IMR-90 (cell line): ENCODE data around the gene ST3GAL4. TPM values are rescaled to one million over a fixed set of nuclear protein-coding genes. Genes with fewer than 3 reads are reported as not detected.
A peak's percentile ranks its signal among the peaks of the same experiment; 100 is the strongest.

Source experiments
- ATAC-seq: fragments of 200-7000 bp; cut with Tn5 transposase; 2 replicates; pipeline ENCODE4 v1.9.1; 2020; ENCODE audit warnings: low read depth, mild to moderate bottlenecking, moderate library complexity
- BruUV-seq: library from RNA; stranded (reverse); fragments of 400-500 nt; replicated peaks from 2 replicates; lab custom pipeline; 2021; lab: Mats Ljungman, UMichigan
- CTCF ChIA-PET: fragments of 300-600 bp; formaldehyde crosslinking; extraction: SDS; loops from one replicate; lab custom pipeline; 2021; ENCODE audit warnings: antibody characterized with exemption; lab: Yijun Ruan, JAX
- POLR2A ChIA-PET: fragments of 300-600 bp; sonication (Branson Sonifier 250); formaldehyde crosslinking; loops from one replicate; lab custom pipeline; 2022; ENCODE audit warnings: antibody characterized with exemption; ENCODE audit not compliant: unreplicated experiment; lab: Charles Lee
- DNase-seq: peaks from one replicate; pipeline ENCODE4 v3.0.0; 2013
- H2AFZ ChIP-seq: replicated peaks from 2 replicates; pipeline ENCODE3; 2013; ENCODE audit warnings: low read length, mild to moderate bottlenecking; ENCODE audit not compliant: poor library complexity
- H2AK5ac ChIP-seq: 2 replicates; pipeline ENCODE4 v1.6.1; 2013; ENCODE audit warnings: low read depth, low read length, inconsistent platforms
- H2AK9ac ChIP-seq: replicated peaks from 2 replicates; pipeline ENCODE3; 2013; ENCODE audit warnings: mild to moderate bottlenecking, low read depth, low read length, moderate library complexity; ENCODE audit not compliant: poor library complexity
- H2BK120ac ChIP-seq: 2 replicates; pipeline ENCODE4 v1.6.1; 2013; ENCODE audit warnings: low read depth, low read length, inconsistent platforms
- H2BK15ac ChIP-seq: 3 replicates; pipeline ENCODE4 v1.6.1; 2013; ENCODE audit warnings: low read depth, low read length, inconsistent platforms
- H2BK20ac ChIP-seq: 2 replicates; pipeline ENCODE4 v1.6.1; 2013; ENCODE audit warnings: low read depth, mild to moderate bottlenecking, inconsistent platforms, low read length, moderate library complexity
- H2BK5ac ChIP-seq: 2 replicates; pipeline ENCODE4 v1.6.1; 2013; ENCODE audit warnings: mild to moderate bottlenecking, low read depth, low read length, inconsistent platforms; ENCODE audit not compliant: poor library complexity, severe bottlenecking
- H3K14ac ChIP-seq: replicated peaks from 2 replicates; pipeline ENCODE4 v1.6.1; 2013; ENCODE audit warnings: low read depth, low read length, inconsistent platforms
- H3K18ac ChIP-seq: 2 replicates; pipeline ENCODE4 v1.6.1; 2013; ENCODE audit warnings: low read depth, low read length, control low read depth
- H3K23ac ChIP-seq: 2 replicates; pipeline ENCODE4 v1.6.1; 2013; ENCODE audit warnings: low read depth, low read length, inconsistent platforms
- H3K27ac ChIP-seq: 2 replicates; pipeline ENCODE4 v1.5.1; 2013; ENCODE audit warnings: mild to moderate bottlenecking, control low read depth, low read length; ENCODE audit not compliant: insufficient read depth
- H3K27me3 ChIP-seq: 2 replicates; pipeline ENCODE4 v1.6.1; 2013; ENCODE audit warnings: low read length; ENCODE audit not compliant: control insufficient read depth, insufficient read depth
- H3K36me3 ChIP-seq: 2 replicates; pipeline ENCODE4 v1.6.1; 2013; ENCODE audit warnings: low read length, mixed read lengths; ENCODE audit not compliant: control insufficient read depth, insufficient read depth
- H3K4ac ChIP-seq: 2 replicates; pipeline ENCODE4 v1.6.1; 2013; ENCODE audit warnings: low read depth, low read length, inconsistent platforms
- H3K4me1 ChIP-seq: 2 replicates; pipeline ENCODE4 v1.6.1; 2013; ENCODE audit warnings: low read length, mixed read lengths; ENCODE audit not compliant: control insufficient read depth, insufficient read depth
- H3K4me2 ChIP-seq: 2 replicates; pipeline ENCODE4 v1.6.1; 2013; ENCODE audit warnings: low read depth, mild to moderate bottlenecking, control low read depth, low read length, moderate library complexity
- H3K4me3 ChIP-seq: 2 replicates; pipeline ENCODE4 v1.5.1; 2013; ENCODE audit warnings: low read depth, mild to moderate bottlenecking, control low read depth, low read length, moderate library complexity; ENCODE audit not compliant: insufficient read depth
- H3K56ac ChIP-seq: 2 replicates; pipeline ENCODE4 v1.6.1; 2013; ENCODE audit warnings: low read length, inconsistent platforms; ENCODE audit not compliant: insufficient read depth; ENCODE audit errors: extremely low read depth
- H3K79me1 ChIP-seq, 2 experiments: 2 replicates each; pipeline ENCODE4 v1.6.1; 2013; ENCODE audit warnings: low read length in 2 of 2, inconsistent platforms in 1 of 2, low read depth in 1 of 2
- H3K9ac ChIP-seq: 2 replicates; pipeline ENCODE4 v1.6.1; 2013; ENCODE audit warnings: low read depth, low read length, control low read depth
- H3K9me1 ChIP-seq: 2 replicates; pipeline ENCODE4 v1.6.1; 2013; ENCODE audit warnings: low read length, inconsistent platforms; ENCODE audit not compliant: insufficient read depth
- H3K9me3 ChIP-seq: 2 replicates; pipeline ENCODE4 v1.6.1; 2013; ENCODE audit warnings: low read length; ENCODE audit not compliant: control insufficient read depth, insufficient read depth
- H4K20me1 ChIP-seq: 2 replicates; pipeline ENCODE4 v1.6.1; 2013; ENCODE audit warnings: low read length, inconsistent platforms; ENCODE audit not compliant: insufficient read depth
- H4K5ac ChIP-seq: 2 replicates; pipeline ENCODE4 v1.6.1; 2013; ENCODE audit warnings: mild to moderate bottlenecking, low read depth, low read length, control low read depth
- H4K8ac ChIP-seq, 2 experiments: 2 replicates each; pipeline ENCODE4 v1.6.1; 2013; ENCODE audit warnings: low read depth in 2 of 2, low read length in 2 of 2, control low read depth in 1 of 2, inconsistent platforms in 1 of 2
- H4K91ac ChIP-seq: 2 replicates; pipeline ENCODE4 v1.6.1; 2013; ENCODE audit warnings: low read depth, low read length, inconsistent platforms; ENCODE audit not compliant: insufficient read depth
- FOS ChIP-seq: fragments of 150-350 bp; IDR thresholded peaks from 2 replicates; pipeline ENCODE4 v1.6.1; 2016; ENCODE audit warnings: low read depth, low read length
- MAFK ChIP-seq: IDR thresholded peaks from 2 replicates; pipeline ENCODE4 v1.6.1; 2012; ENCODE audit warnings: low read depth, low read length, improper control_type of control experiment
- RAD21 ChIP-seq: IDR thresholded peaks from 2 replicates; pipeline ENCODE4 v1.6.1; 2012; ENCODE audit warnings: low read length, improper control_type of control experiment
- RCOR1 ChIP-seq: IDR thresholded peaks from 2 replicates; pipeline ENCODE4 v1.6.1; 2012; ENCODE audit warnings: mild to moderate bottlenecking, low read length, improper control_type of control experiment; ENCODE audit not compliant: insufficient replicate concordance
- RFX5 ChIP-seq: IDR thresholded peaks from 2 replicates; pipeline ENCODE4 v1.8.0; 2012; ENCODE audit warnings: low read depth, mild to moderate bottlenecking, low read length, moderate library complexity
- SMC3 ChIP-seq: fragments of 150-350 bp; IDR thresholded peaks from 2 replicates; pipeline ENCODE4 v1.6.1; 2016; ENCODE audit warnings: low read depth, mild to moderate bottlenecking, antibody characterized with exemption, low read length, moderate library complexity
- WGBS, 2 experiments: methylation state at CpG; one replicate each; pipeline versions ENCODE4 v1.1.5 to v1.1.7; 2013; ENCODE audit warnings: missing lambda C conversion rate in 2 of 2; ENCODE audit not compliant: insufficient read length in 1 of 2; ENCODE audit errors: extremely low coverage in 2 of 2; 5-methylcytosine and 5-hydroxymethylcytosine counted together
- dilution Hi-C: fragments of 300-500 bp; cut with HindIII; formaldehyde crosslinking; loops from one replicate; pipeline ENCODE4 v1.14.3; 2018; ENCODE audit warnings: low sequenced_read_pairs; ENCODE audit not compliant: unreplicated experiment
- in situ Hi-C: fragments of 300-500 bp; cut with MboI; formaldehyde crosslinking; loops from 3 replicates; pipeline ENCODE4 v1.14.3; 2019; ENCODE audit warnings: low sequenced_read_pairs, inconsistent platforms, mixed read lengths
- intact Hi-C: fragments of 100-400 bp; cut with micrococcal nuclease; formaldehyde crosslinking; loops from 2 replicates; pipeline ENCODE4 v1.10.0; 2022
- polyA plus RNA-seq, 3 experiments: library from polyadenylated mRNA; depleted of rRNA; stranded (reverse); fragments of >200 nt; gene quantifications; 2 replicates each; pipeline ENCODE4 v1.2.3, GENCODE V29; 2012; ENCODE audit warnings: low replicate concordance in 1 of 3
- total RNA-seq: library from RNA; depleted of rRNA; stranded (reverse); fragments of >200 nt; gene quantifications from 2 replicates; pipeline ENCODE4 v1.2.3, GENCODE V29; 2012

The ST3GAL4 gene
- total and polyA plus RNA-seq, 2 of the 4 experiments (the other 2 are of a cell fraction), result 17.0 to 19.7 TPM

DNA sequence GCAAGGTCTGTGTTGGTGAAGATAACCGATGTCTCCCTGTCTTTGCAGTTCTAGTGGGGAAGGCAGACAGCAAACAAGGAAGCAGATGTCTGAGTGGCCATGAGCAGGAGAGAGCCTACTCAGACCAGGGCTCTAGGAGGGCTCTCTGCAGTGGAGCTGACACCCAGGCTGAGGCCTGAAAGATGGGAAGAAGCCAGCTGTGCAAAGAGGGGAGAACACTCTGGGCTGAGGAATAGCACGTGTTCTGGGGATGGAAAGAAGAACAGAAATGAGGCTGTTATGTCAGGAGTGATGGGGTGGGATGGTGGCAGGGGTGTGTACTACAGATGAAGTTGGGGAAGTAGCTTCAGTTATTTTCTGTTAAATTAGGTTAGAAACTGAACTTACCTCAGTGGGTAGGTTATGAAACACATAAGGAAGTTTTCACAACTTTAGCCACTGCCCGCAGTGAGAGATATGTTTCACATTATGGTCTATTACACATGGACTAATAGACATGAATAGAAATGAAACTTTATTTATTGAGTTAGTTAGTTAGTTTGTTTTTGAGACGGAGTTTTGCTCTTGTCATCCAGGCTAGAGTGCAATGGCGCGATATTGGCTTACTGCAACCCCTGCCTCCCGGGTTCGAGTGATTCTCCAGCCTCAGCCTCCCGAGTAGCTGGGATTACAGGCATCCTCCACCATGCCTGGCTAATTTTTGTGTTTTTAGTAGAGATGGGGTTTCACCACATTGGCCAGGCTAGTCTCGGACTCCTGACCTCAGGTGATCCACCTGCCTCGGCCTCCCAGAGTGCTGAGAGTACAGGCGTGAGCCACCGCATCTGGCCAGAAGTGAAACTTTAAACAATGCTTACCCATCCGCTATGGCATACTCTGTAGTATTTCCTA lies 43.8 kb upstream of the ST3GAL4 start:
- WGBS, 2 experiments, result 100% methylated on average over 1 of the region's 14 CpGs; no CpG with 5 or more reads in 1 of the 2 experiments
- Histone ChIP-seq H4K8ac (no peak overlapping the region), H3K18ac (no peak overlapping the region), H4K5ac (no peak overlapping the region), H3K56ac (no peak overlapping the region), H2AFZ (no peak overlapping the region), H3K27me3 (no peaks in the 10 kb centered on the region), H3K27ac (no peak overlapping the region), H3K9me1 (no peaks in the 10 kb centered on the region), H2BK5ac (no peak overlapping the region), H3K9me3 (no peaks in the 10 kb centered on the region), H3K14ac (no peak overlapping the region), H4K20me1 (peaks cover 3% of the 10 kb centered on the region; the same call in 1 of the 2 replicates), H3K4me3 (no peak overlapping the region), H2AK5ac (0 out of 2 replicates have a peak overlapping the region, but pooled peaks have one; percentile 27), H2BK20ac (no peak overlapping the region), H2BK120ac (no peak overlapping the region), H2BK15ac (no peak overlapping the region), H3K4ac (no peak overlapping the region), H3K36me3 (peaks cover 4% of the 10 kb centered on the region; the same call in 1 of the 2 replicates), H4K91ac (no peak overlapping the region), H2AK9ac (no peak overlapping the region), H3K79me1 (peaks cover 0 to 3% of the 10 kb centered on the region in 2 experiments; a peak in 1 of 4 replicates), H3K23ac (no peak overlapping the region), H3K4me1 (peaks cover 2% of the 10 kb centered on the region; the same call in 1 of the 2 replicates), H3K4me2 (no peak overlapping the region), H3K9ac (no peak overlapping the region)
- TF ChIP-seq MAFK (no peak), RFX5 (no peak), FOS (no peak), SMC3 (no peak), RCOR1 (no peak), RAD21 (no peak)
- in situ Hi-C loops, result loop anchor here (10.0 to 25.0 kb wide), 3 partner anchors 103 to 1026 kb away; no protein-coding TSS in a partner anchor
- ChIA-PET POLR2A (no interaction called here), CTCF (interaction anchor here (0.6 to 3.4 kb wide), 9 partner anchors 8 to 172 kb away, joined by 3 to 35 read pairs (median 6); no protein-coding TSS in a partner anchor)
- DNase-seq, result no peak
- intact Hi-C loops, result loop anchor here (5.0 to 10.0 kb wide), 3 partner anchors 293 to 1183 kb away; no protein-coding TSS in a partner anchor
- ATAC-seq, result no peak
- dilution Hi-C loops, result no loop called here
- no TSS peak for BruUV-seq
